ENCODE measurements around the gene KPNA3. TPM values are rescaled to one million over a fixed set of nuclear protein-coding genes. Genes with fewer than 3 reads are reported as not detected.

KPNA3 gene
- total RNA-seq, 1 experiment from 2014 or later = 36.8 TPM

DNA sequence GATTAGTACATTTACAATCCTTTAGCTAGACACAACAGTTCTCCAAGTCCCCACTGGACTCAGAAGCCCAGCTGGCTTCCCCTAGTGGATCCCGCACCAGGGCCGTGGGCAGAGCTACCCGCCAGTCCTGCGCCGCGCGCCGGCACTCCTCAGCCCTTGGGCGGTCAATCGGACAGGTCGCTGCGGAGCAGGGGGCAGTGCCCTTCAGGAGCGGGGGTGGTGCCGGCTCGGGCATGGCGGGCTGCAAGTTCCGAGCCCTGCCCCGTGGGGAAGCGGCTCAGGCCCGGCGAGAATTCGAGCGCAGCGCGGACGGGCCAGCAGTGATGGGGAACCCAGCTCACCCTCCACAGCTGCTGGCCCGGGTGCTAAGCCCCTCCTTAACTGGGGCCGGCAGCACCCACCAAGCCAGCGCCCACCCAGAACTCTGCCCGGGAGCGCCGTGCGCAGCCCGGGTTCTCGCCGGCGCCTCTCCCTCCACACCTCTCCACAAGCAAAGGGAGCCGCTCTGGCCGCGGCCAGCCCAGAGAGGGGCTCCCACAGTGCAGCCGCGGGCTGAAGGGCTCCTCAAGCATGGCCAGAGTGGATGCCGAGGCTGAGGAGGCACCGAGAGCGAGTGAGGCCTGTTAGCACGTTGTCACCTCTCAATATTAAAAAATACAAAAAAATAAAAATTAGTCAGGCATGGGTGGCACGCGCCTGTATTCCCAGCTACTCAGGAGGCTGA lies 114.1 kb downstream of the KPNA3 start:
- Histone ChIP-seq H3K4me3 (ENCODE audit: low read depth in 2 of 2, low read length in 2 of 2) (no peak overlapping the region), H3K27ac (ENCODE audit: low read length) (no peak overlapping the region), H3K27me3 (ENCODE audit: control insufficient read depth, insufficient read depth, low read length) (no peaks in the 10 kb centered on the region), H3K9me3 (ENCODE audit: control insufficient read depth, insufficient read depth, low read depth, low read length) (no peaks in the 10 kb centered on the region; the same call in 1 of the 2 replicates), H3K4me1 (ENCODE audit: control insufficient read depth, insufficient read depth, low read length) (0 out of 2 replicates have a peak, but pooled peaks cover 3% of the 10 kb centered on the region), H3K36me3 (ENCODE audit: control insufficient read depth, insufficient read depth, low read length) (no peaks in the 10 kb centered on the region)
- POLR2A ChIA-PET = no interaction called here
- no peak for ATAC-seq
- CTCF ChIA-PET = no interaction called here
- in situ Hi-C loops (cut with HindIII; ENCODE audit: low pct_unique_long_range_greater_than_20kb, low sequenced_read_pairs) = no loop called here
- no peak for DNase-seq (ENCODE audit: low read depth, low spot score)
- intact Hi-C loops (cut with micrococcal nuclease; ENCODE audit: unreplicated experiment) = no loop called here
- TF ChIP-seq POLR2AphosphoS5 (IDR thresholded peaks at IDR 0.05; ENCODE audit: low read depth, low read length) (no peak), TCF7L2 (IDR thresholded peaks at IDR 0.05; ENCODE audit: low read depth, low read length) (no peak), SIN3A (IDR thresholded peaks at IDR 0.05; ENCODE audit: borderline replicate concordance, insufficient read depth, low read depth, low read length) (no peak)
- TF ChIP-seq, protein P1, sequence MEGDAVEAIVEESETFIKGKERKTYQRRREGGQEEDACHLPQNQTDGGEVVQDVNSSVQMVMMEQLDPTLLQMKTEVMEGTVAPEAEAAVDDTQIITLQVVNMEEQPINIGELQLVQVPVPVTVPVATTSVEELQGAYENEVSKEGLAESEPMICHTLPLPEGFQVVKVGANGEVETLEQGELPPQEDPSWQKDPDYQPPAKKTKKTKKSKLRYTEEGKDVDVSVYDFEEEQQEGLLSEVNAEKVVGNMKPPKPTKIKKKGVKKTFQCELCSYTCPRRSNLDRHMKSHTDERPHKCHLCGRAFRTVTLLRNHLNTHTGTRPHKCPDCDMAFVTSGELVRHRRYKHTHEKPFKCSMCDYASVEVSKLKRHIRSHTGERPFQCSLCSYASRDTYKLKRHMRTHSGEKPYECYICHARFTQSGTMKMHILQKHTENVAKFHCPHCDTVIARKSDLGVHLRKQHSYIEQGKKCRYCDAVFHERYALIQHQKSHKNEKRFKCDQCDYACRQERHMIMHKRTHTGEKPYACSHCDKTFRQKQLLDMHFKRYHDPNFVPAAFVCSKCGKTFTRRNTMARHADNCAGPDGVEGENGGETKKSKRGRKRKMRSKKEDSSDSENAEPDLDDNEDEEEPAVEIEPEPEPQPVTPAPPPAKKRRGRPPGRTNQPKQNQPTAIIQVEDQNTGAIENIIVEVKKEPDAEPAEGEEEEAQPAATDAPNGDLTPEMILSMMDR (IDR thresholded peaks at IDR 0.05) = no peak
- TF ChIP-seq, protein P2, sequence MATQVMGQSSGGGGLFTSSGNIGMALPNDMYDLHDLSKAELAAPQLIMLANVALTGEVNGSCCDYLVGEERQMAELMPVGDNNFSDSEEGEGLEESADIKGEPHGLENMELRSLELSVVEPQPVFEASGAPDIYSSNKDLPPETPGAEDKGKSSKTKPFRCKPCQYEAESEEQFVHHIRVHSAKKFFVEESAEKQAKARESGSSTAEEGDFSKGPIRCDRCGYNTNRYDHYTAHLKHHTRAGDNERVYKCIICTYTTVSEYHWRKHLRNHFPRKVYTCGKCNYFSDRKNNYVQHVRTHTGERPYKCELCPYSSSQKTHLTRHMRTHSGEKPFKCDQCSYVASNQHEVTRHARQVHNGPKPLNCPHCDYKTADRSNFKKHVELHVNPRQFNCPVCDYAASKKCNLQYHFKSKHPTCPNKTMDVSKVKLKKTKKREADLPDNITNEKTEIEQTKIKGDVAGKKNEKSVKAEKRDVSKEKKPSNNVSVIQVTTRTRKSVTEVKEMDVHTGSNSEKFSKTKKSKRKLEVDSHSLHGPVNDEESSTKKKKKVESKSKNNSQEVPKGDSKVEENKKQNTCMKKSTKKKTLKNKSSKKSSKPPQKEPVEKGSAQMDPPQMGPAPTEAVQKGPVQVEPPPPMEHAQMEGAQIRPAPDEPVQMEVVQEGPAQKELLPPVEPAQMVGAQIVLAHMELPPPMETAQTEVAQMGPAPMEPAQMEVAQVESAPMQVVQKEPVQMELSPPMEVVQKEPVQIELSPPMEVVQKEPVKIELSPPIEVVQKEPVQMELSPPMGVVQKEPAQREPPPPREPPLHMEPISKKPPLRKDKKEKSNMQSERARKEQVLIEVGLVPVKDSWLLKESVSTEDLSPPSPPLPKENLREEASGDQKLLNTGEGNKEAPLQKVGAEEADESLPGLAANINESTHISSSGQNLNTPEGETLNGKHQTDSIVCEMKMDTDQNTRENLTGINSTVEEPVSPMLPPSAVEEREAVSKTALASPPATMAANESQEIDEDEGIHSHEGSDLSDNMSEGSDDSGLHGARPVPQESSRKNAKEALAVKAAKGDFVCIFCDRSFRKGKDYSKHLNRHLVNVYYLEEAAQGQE (IDR thresholded peaks at IDR 0.05; ENCODE audit: insufficient read depth in 1 of 2, low read depth in 2 of 2, low read length in 1 of 2) = no peak
- BruUV-seq (replicated peaks) = no TSS peak

DNA sequence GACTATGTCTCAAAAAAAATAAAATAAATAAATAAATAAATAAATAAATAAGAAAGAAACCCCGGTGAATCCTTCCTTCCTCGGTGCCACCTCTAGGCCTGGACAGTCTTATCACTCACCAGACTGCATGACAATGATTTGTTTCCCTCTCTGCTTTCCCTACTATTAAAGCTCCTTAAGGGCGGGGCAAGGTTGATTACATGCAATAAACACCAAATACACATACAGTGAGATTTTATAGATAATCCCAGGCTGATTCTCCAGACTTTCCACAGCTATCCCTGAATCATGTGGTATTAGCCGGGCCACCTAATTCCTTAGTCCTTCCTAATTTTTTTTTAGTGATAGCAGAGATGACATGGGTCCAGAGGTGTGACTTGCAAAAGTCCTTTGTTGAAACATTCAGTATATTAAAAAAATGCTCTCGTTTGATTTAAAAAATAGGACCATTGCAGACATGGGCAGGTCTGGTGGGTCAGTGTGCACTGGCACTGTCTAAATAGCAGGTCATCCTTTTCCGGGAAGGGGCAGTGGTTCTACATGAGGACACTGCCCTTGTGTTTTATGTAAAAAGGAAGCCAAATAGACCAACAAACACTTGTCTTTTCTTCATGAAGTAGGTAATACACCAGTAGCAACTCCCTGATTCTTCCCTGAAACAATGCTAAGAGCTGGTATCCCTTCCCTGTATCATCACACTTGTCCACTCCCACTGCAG lies 115.7 kb downstream of the KPNA3 start:
- Histone ChIP-seq H3K27me3 (ENCODE audit: control insufficient read depth, insufficient read depth, low read length) (no peaks in the 10 kb centered on the region), H3K9me3 (ENCODE audit: control insufficient read depth, insufficient read depth, low read depth, low read length) (no peaks in the 10 kb centered on the region; the same call in 1 of the 2 replicates), H3K4me1 (ENCODE audit: control insufficient read depth, insufficient read depth, low read length) (no peaks in the 10 kb centered on the region), H3K27ac (ENCODE audit: low read length) (no peak overlapping the region), H3K4me3 (ENCODE audit: low read depth in 2 of 2, low read length in 2 of 2) (no peak overlapping the region), H3K36me3 (ENCODE audit: control insufficient read depth, insufficient read depth, low read length) (no peaks in the 10 kb centered on the region)
- DNase-seq (ENCODE audit: low read depth, low spot score) (no peak), ATAC-seq (no peak)
- ChIA-PET CTCF (interaction anchor here (0.6 kb wide), 1 partner anchor 1860 kb away, joined by 3 read pairs; no protein-coding TSS in a partner anchor), POLR2A (no interaction called here)
- BruUV-seq (replicated peaks) = no TSS peak
- TF ChIP-seq POLR2AphosphoS5 (IDR thresholded peaks at IDR 0.05; ENCODE audit: low read depth, low read length) (no peak), TCF7L2 (IDR thresholded peaks at IDR 0.05; ENCODE audit: low read depth, low read length) (no peak), SIN3A (IDR thresholded peaks at IDR 0.05; ENCODE audit: borderline replicate concordance, insufficient read depth, low read depth, low read length) (no peak)
- intact Hi-C loops (cut with micrococcal nuclease; ENCODE audit: unreplicated experiment) (no loop called here), in situ Hi-C loops (cut with HindIII; ENCODE audit: low pct_unique_long_range_greater_than_20kb, low sequenced_read_pairs) (no loop called here)

Data from Panc1 (cell line).